ENCODE data around the gene ATXN10.

The ATXN10 gene

GRCh38 chr22:45842291-45842991 is 170.8 kb downstream of the ATXN10 start:
- H3K27me3 ChIP-seq (ENCODE audit: insufficient read depth, poor library complexity, severe bottlenecking) = no peaks in the 10 kb centered on the region
- H3K27ac ChIP-seq (replicated peaks) = no peak overlapping the region
- DNase-seq (ENCODE audit: low read depth in 1 of 2, low spot score in 1 of 2) = no peak
- no peak overlapping the region for H3K4me3 ChIP-seq (replicated peaks; ENCODE audit: insufficient read depth, low read length)
- TF ChIP-seq CTCF (IDR thresholded peaks at IDR 0.05; ENCODE audit: insufficient read depth, low read length) = no peak
- TF ChIP-seq GABPA (IDR thresholded peaks at IDR 0.05; ENCODE audit: low read depth) = no peak
- TF ChIP-seq, protein P1, sequence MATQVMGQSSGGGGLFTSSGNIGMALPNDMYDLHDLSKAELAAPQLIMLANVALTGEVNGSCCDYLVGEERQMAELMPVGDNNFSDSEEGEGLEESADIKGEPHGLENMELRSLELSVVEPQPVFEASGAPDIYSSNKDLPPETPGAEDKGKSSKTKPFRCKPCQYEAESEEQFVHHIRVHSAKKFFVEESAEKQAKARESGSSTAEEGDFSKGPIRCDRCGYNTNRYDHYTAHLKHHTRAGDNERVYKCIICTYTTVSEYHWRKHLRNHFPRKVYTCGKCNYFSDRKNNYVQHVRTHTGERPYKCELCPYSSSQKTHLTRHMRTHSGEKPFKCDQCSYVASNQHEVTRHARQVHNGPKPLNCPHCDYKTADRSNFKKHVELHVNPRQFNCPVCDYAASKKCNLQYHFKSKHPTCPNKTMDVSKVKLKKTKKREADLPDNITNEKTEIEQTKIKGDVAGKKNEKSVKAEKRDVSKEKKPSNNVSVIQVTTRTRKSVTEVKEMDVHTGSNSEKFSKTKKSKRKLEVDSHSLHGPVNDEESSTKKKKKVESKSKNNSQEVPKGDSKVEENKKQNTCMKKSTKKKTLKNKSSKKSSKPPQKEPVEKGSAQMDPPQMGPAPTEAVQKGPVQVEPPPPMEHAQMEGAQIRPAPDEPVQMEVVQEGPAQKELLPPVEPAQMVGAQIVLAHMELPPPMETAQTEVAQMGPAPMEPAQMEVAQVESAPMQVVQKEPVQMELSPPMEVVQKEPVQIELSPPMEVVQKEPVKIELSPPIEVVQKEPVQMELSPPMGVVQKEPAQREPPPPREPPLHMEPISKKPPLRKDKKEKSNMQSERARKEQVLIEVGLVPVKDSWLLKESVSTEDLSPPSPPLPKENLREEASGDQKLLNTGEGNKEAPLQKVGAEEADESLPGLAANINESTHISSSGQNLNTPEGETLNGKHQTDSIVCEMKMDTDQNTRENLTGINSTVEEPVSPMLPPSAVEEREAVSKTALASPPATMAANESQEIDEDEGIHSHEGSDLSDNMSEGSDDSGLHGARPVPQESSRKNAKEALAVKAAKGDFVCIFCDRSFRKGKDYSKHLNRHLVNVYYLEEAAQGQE (IDR thresholded peaks at IDR 0.05; ENCODE audit: insufficient replicate concordance, low read depth) = no peak
- no peak for TF ChIP-seq POLR2AphosphoS5 (IDR thresholded peaks at IDR 0.05; ENCODE audit: low read depth)
- no peak for TF ChIP-seq SPI1 (IDR thresholded peaks at IDR 0.05; ENCODE audit: borderline replicate concordance, low read depth)

DNA sequence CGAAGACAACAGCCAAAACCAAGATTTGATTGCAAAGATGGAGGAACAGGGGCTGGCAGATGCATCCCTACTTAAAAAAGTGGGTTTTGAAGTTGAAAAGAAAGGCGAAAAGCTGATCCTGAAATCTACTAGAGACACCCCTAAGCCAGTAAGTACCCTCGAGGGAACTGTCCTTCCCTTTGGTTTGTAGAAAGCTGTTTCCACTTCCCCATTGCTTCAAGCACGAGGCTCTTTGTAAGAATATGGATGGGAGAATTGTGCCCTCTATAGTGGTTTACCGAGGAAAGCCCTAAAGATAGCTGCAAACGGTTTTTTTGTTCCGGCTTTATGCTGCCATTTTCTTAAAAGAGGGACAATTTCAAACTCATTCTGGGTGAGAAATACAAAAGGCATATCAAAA is 171.4 kb downstream of the ATXN10 start:
- peak overlapping the region; percentile 3; the same call in 1 of the 2 replicates for H3K27ac ChIP-seq (replicated peaks)
- TF ChIP-seq SPI1 (IDR thresholded peaks at IDR 0.05; ENCODE audit: borderline replicate concordance, low read depth) (peak; percentile 86), CTCF (IDR thresholded peaks at IDR 0.05; ENCODE audit: insufficient read depth, low read length) (no peak), POLR2AphosphoS5 (IDR thresholded peaks at IDR 0.05; ENCODE audit: low read depth) (no peak), GABPA (IDR thresholded peaks at IDR 0.05; ENCODE audit: low read depth) (no peak)
- TF ChIP-seq, protein P1 (IDR thresholded peaks at IDR 0.05; ENCODE audit: insufficient replicate concordance, low read depth) = peak; percentile 17

DNA sequence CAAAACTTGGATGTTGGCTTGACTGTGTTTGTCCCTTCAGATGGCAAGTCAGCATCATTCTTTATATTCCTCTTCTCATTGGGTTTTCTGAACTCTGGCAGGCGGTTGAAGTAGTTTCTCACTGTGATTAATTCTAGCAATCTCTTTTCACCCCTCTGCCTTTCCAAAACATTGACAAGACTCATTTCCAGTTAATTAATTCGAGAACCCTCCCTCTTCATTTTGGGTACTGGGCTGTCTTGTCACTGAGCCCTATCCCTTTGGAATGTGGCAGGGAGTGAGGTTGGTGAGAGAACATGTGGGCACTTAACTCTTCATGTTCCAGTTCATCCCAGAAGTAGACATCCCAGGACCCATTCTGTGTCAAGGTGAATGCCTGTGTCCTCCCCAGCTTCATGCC is 172.4 kb downstream of the ATXN10 start:
- H3K27me3 ChIP-seq (ENCODE audit: insufficient read depth, poor library complexity, severe bottlenecking) = no peaks in the 10 kb centered on the region
- no peak for TF ChIP-seq CTCF (IDR thresholded peaks at IDR 0.05; ENCODE audit: insufficient read depth, low read length)
- TF ChIP-seq POLR2AphosphoS5 (IDR thresholded peaks at IDR 0.05; ENCODE audit: low read depth) = no peak
- no peak for TF ChIP-seq GABPA (IDR thresholded peaks at IDR 0.05; ENCODE audit: low read depth)
- TF ChIP-seq, protein P1 (IDR thresholded peaks at IDR 0.05; ENCODE audit: insufficient replicate concordance, low read depth) = no peak
- no peak overlapping the region for H3K4me3 ChIP-seq (replicated peaks; ENCODE audit: insufficient read depth, low read length)
- H3K27ac ChIP-seq (replicated peaks) = no peak overlapping the region
- no peak for DNase-seq (ENCODE audit: low read depth in 1 of 2, low spot score in 1 of 2)

More for the DNA sequence above, 171.4 kb downstream of the ATXN10 start:
- DNase-seq (ENCODE audit: low read depth in 1 of 2, low spot score in 1 of 2) = peak; percentile 17 to 45
- H3K4me3 ChIP-seq (replicated peaks; ENCODE audit: insufficient read depth, low read length) = no peak overlapping the region
- no peaks in the 10 kb centered on the region for H3K27me3 ChIP-seq (ENCODE audit: insufficient read depth, poor library complexity, severe bottlenecking)

All from HL-60 (cell line).